HepG2 (cell line): ENCODE data around the gene MTA3. TPM values are rescaled to one million over a fixed set of nuclear protein-coding genes. Genes with fewer than 3 reads are reported as not detected.
A peak's percentile ranks its signal among the peaks of the same experiment; 100 is the strongest.

Source experiments
- ATAC-seq: fragments of 200-7000 bp; cut with Tn5 transposase; 3 replicates; pipeline ENCODE4 v1.9.1; 2020; ENCODE audit warnings: mild to moderate bottlenecking, moderate library complexity
- BruUV-seq: library from RNA; stranded (reverse); fragments of 400-500 nt; replicated peaks from 2 replicates; lab custom pipeline; 2021; lab: Mats Ljungman, UMichigan
- CTCF ChIA-PET: fragments of 300-600 bp; formaldehyde crosslinking; extraction: SDS; loops from one replicate; lab custom pipeline; 2021; ENCODE audit warnings: low total read pairs, inconsistent platforms, low intra/inter-chr PET ratio; lab: Yijun Ruan, JAX
- POLR2A ChIA-PET: fragments of 350-600 bp; sonication (Branson Sonifier 250); formaldehyde crosslinking; loops from one replicate; lab custom pipeline; 2020; ENCODE audit warnings: antibody characterized with exemption, inconsistent platforms; lab: Yijun Ruan, JAX
- DNase-seq: peaks from one replicate; pipeline ENCODE4 v3.0.0-alpha.2; 2015; ENCODE audit warnings: low spot score
- FAIRE-seq: peaks from 3 replicates; lab custom pipeline; 2011; peaks lifted over from hg19 to GRCh38; lab: Jason Lieb, UNC
- H2AFZ ChIP-seq: one replicate; pipeline ENCODE4 v1.6.1; 2011; ENCODE audit warnings: low read length, inconsistent platforms
- H3K27ac ChIP-seq: fragments of 300-600 bp; 3 replicates; pipeline ENCODE4 v1.8.0; 2011; ENCODE audit warnings: mixed run types, mild to moderate bottlenecking, mixed read lengths, low read length, inconsistent platforms; ENCODE audit not compliant: insufficient read depth; ENCODE audit errors: extremely low read length
- H3K27me3 ChIP-seq, 2 experiments: fragments of 200-600 bp in 1 of 2; 2 replicates in 1 of 2; 3 replicates in 1 of 2; pipeline versions ENCODE4 v1.6.0 to v1.8.0; 2011; ENCODE audit warnings: low read length in 2 of 2, mild to moderate bottlenecking in 2 of 2, moderate library complexity in 2 of 2, inconsistent platforms in 1 of 2; ENCODE audit not compliant: insufficient read depth in 2 of 2, control insufficient read depth in 1 of 2
- H3K36me3 ChIP-seq, 2 experiments: fragments of 200-600 bp in 1 of 2; replicated peaks in 1 of 2; 2 replicates in 1 of 2; 3 replicates in 1 of 2; pipeline versions ENCODE4 v1.5.1 to v1.8.0; 2011; ENCODE audit warnings: low read length in 2 of 2, inconsistent platforms in 1 of 2; ENCODE audit not compliant: insufficient read depth in 2 of 2, control insufficient read depth in 1 of 2
- H3K4me1 ChIP-seq: 2 replicates; pipeline ENCODE4 v1.5.1; 2012; ENCODE audit warnings: low read length, inconsistent platforms; ENCODE audit not compliant: insufficient read depth
- H3K4me2 ChIP-seq: 2 replicates; pipeline ENCODE4 v1.6.0; 2011; ENCODE audit warnings: low read depth, low read length, inconsistent platforms
- H3K4me3 ChIP-seq, 3 experiments: fragments of 200-600 bp in 1 of 3; sonication (generic), shearing (Covaris generic) in 1 of 3; replicated peaks in 1 of 3; 2 replicates each; pipeline ENCODE4 v1.5.1; 2011 to 2016; ENCODE audit warnings: low read length in 3 of 3, inconsistent platforms in 2 of 3, low read depth in 2 of 3, mild to moderate bottlenecking in 2 of 3, control low read depth in 1 of 3, mixed read lengths in 1 of 3; ENCODE audit not compliant: insufficient read depth in 1 of 3
- H3K79me2 ChIP-seq: one replicate; pipeline ENCODE4 v1.6.1; 2011; ENCODE audit warnings: low read length, inconsistent platforms; ENCODE audit not compliant: insufficient read depth
- H3K9ac ChIP-seq: 2 replicates; pipeline ENCODE4 v1.6.0; 2011; ENCODE audit warnings: mild to moderate bottlenecking, low read depth, low read length, inconsistent platforms; ENCODE audit not compliant: insufficient read depth
- H3K9me3 ChIP-seq: 2 replicates; pipeline ENCODE4 v1.5.1; 2012; ENCODE audit warnings: mild to moderate bottlenecking, low read length
- H4K20me1 ChIP-seq: 2 replicates; pipeline ENCODE4 v1.6.0; 2011; ENCODE audit warnings: inconsistent platforms, mild to moderate bottlenecking, low read length, moderate library complexity; ENCODE audit not compliant: insufficient read depth
- AGO2 ChIP-seq: fragments of 200-400 bp; formaldehyde crosslinking; optimal IDR thresholded peaks from 2 replicates; pipeline ENCODE3; 2017; ENCODE audit warnings: mild to moderate bottlenecking, low read depth, low read length, moderate library complexity
- CEBPB ChIP-seq: IDR thresholded peaks from 2 replicates; pipeline ENCODE4 v1.6.1; 2011; ENCODE audit warnings: low read depth, low read length, improper control_type of control experiment, borderline replicate concordance
- IRX3 ChIP-seq: sonication (generic); formaldehyde crosslinking; IDR thresholded peaks from 2 replicates; pipeline ENCODE4 v1.8.1; 2023; ENCODE audit warnings: mild to moderate bottlenecking, low read depth, missing genetic modification reagents, borderline replicate concordance
- MAFF ChIP-seq: IDR thresholded peaks from 2 replicates; pipeline ENCODE4 v1.6.1; 2011; ENCODE audit warnings: low read depth, low read length, improper control_type of control experiment
- MAFG ChIP-seq: sonication (generic); formaldehyde crosslinking; IDR thresholded peaks from 2 replicates; pipeline ENCODE4 v1.5.1; 2020; ENCODE audit warnings: mild to moderate bottlenecking, missing genetic modification reagents
- MYNN ChIP-seq: sonication (generic); formaldehyde crosslinking; IDR thresholded peaks from 2 replicates; pipeline ENCODE4 v1.4.0; 2020; ENCODE audit warnings: mild to moderate bottlenecking, low read depth, missing genetic modification reagents
- NFE2L2 ChIP-seq: fragments of 150-350 bp; IDR thresholded peaks from 2 replicates; pipeline ENCODE4 v1.6.1; 2014; ENCODE audit warnings: low read length
- NR2C2 ChIP-seq: sonication (generic); formaldehyde crosslinking; IDR thresholded peaks from 2 replicates; pipeline ENCODE4 v1.4.0; 2020; ENCODE audit warnings: missing genetic modification reagents, mild to moderate bottlenecking, moderate library complexity, borderline replicate concordance
- POLR2AphosphoS5 ChIP-seq: IDR thresholded peaks from 2 replicates; pipeline ENCODE4 v1.6.1; 2012; ENCODE audit warnings: low read depth, low read length
- POLR2G ChIP-seq: fragments of 200-400 bp; formaldehyde crosslinking; IDR thresholded peaks from 2 replicates; pipeline ENCODE4 v1.6.1; 2018; ENCODE audit warnings: mild to moderate bottlenecking, low read depth, low read length, moderate library complexity
- SSRP1 ChIP-seq: IDR thresholded peaks from 2 replicates; pipeline ENCODE4 v1.6.1; 2016; ENCODE audit warnings: control low read depth
- ZEB1 ChIP-seq: IDR thresholded peaks from 2 replicates; pipeline ENCODE4 v1.6.1; 2012; ENCODE audit warnings: mild to moderate bottlenecking, low read depth, inconsistent platforms; ENCODE audit not compliant: insufficient replicate concordance
- ZNF160 ChIP-seq: sonication (generic); formaldehyde crosslinking; IDR thresholded peaks from 2 replicates; pipeline ENCODE4 v1.8.0; 2022; ENCODE audit warnings: mild to moderate bottlenecking, inconsistent platforms, missing genetic modification reagents
- ZNF446 ChIP-seq: sonication (generic); formaldehyde crosslinking; IDR thresholded peaks from 2 replicates; pipeline ENCODE4 v1.5.0; 2020; ENCODE audit warnings: mild to moderate bottlenecking, missing genetic modification reagents
- ZNF605 ChIP-seq: sonication (generic); formaldehyde crosslinking; IDR thresholded peaks from 2 replicates; pipeline ENCODE4 v1.8.0; 2022; ENCODE audit warnings: mild to moderate bottlenecking, missing genetic modification reagents
- ZNF607 ChIP-seq: sonication (generic); formaldehyde crosslinking; IDR thresholded peaks from 2 replicates; pipeline ENCODE4 v1.5.1; 2020; ENCODE audit warnings: missing genetic modification reagents, mild to moderate bottlenecking, borderline replicate concordance
- WGBS: methylation state at CpG from one replicate; pipeline ENCODE4 v1.1.6; 2017; ENCODE audit warnings: low lambda C conversion rate; 5-methylcytosine and 5-hydroxymethylcytosine counted together
- in situ Hi-C: cut with HindIII; loops from 2 replicates; pipeline ENCODE4 v1.10.0; 2017; ENCODE audit warnings: low pct_unique_long_range_greater_than_20kb; ENCODE audit not compliant: extremely low pct_ligation_motif_present
- intact Hi-C: fragments of 100-400 bp; cut with micrococcal nuclease; formaldehyde crosslinking; loops from one replicate; pipeline ENCODE4 v1.10.0; 2022; ENCODE audit not compliant: unreplicated experiment
- polyA plus RNA-seq, 8 experiments: library from polyadenylated mRNA; depleted of rRNA in 3 of 8; stranded (reverse) in 7 of 8; unstranded in 1 of 8; fragments of >200 nt; fragmentation: Illumina TruSeq in 4 of 8; extraction: Trizol in 4 of 8; gene quantifications; 2 replicates each; pipeline versions ENCODE4 v1.2.1 to v1.2.3, GENCODE V29; 2011 to 2016; ENCODE audit warnings: low read depth in 4 of 8, missing spikeins in 1 of 8, mixed read lengths in 1 of 8; ENCODE audit not compliant: insufficient read depth in 1 of 8
- total RNA-seq, 5 experiments: library from RNA; depleted of rRNA; stranded (reverse); fragments of >200 nt; fragmentation: Illumina TruSeq; extraction: Trizol; gene quantifications; 2 replicates each; pipeline ENCODE4 v1.2.3, GENCODE V29; 2016; ENCODE audit warnings: low read depth in 1 of 5
- TF ChIP-seq, protein P1 (sequence below): sonication (generic); formaldehyde crosslinking; IDR thresholded peaks from 2 replicates; pipeline ENCODE4 v1.8.1; 2022; ENCODE audit warnings: low read depth, mild to moderate bottlenecking, missing genetic modification reagents
- TF ChIP-seq, protein P2 (sequence below): IDR thresholded peaks from 2 replicates; pipeline ENCODE4 v1.6.1; 2016; ENCODE audit warnings: mild to moderate bottlenecking
- TF ChIP-seq, protein P3 (sequence below): IDR thresholded peaks from 2 replicates; pipeline ENCODE4 v1.6.1; 2018; ENCODE audit warnings: missing genetic modification reagents
- TF ChIP-seq, protein P4 (sequence below): sonication (generic); formaldehyde crosslinking; IDR thresholded peaks from 2 replicates; pipeline ENCODE4 v1.8.1; 2022; ENCODE audit warnings: mild to moderate bottlenecking, missing genetic modification reagents

MTA3 gene
- total and polyA plus RNA-seq, 2 of the 13 experiments (the other 11 are each of a cell fraction or from before 2014, with no cell fraction given): 48.8 to 77.8 TPM

DNA sequence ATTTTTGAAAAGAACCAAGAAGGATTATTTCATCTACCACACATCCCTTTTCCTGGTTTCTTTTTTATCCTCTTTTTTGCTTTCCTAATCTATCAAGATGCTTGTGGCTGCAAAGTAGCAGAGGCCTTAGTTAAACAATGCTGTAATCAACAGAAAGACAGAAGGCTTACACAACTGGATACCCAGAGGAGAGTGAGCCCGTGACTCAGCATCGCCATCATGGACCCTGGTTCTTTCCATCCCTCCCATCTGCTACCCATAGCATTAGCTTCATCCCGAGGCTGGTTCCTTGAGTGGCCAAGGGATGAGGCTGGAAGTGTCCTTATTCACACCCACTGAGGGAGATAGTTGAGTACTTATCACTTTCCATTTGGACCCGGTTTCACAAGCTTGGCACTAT, 231.4 kb downstream of the MTA3 start:
- Histone ChIP-seq H2AFZ (no peak overlapping the region), H3K79me2 (peaks cover 14% of the 10 kb centered on the region), H3K9ac (no peak overlapping the region), H3K4me2 (no peak overlapping the region), H3K4me3 (no peak overlapping the region), H3K4me1 (peaks cover 31% of the 10 kb centered on the region), H3K27ac (no peak overlapping the region), H4K20me1 (no peaks in the 10 kb centered on the region), H3K9me3 (no peaks in the 10 kb centered on the region), H3K27me3 (no peaks in the 10 kb centered on the region), H3K36me3 (peaks cover 3% of the 10 kb centered on the region in 2 experiments; a peak in 1 of 5 replicates)
- POLR2A ChIA-PET: interaction anchor here (2.1 to 2.9 kb wide), 3 partner anchors 8 to 12 kb away, joined by 14 to 40 read pairs (median 27); partner anchors contain the start of gene HAAO
- DNase-seq: no peak
- in situ Hi-C loops: no loop called here
- CTCF ChIA-PET: no interaction called here
- peak; percentile 15 for FAIRE-seq
- WGBS: 68% methylated on average over 4 of the region's 4 CpGs
- BruUV-seq: no TSS peak
- intact Hi-C loops: no loop called here
- ATAC-seq: peak; percentile 11
- TF ChIP-seq, protein P1, sequence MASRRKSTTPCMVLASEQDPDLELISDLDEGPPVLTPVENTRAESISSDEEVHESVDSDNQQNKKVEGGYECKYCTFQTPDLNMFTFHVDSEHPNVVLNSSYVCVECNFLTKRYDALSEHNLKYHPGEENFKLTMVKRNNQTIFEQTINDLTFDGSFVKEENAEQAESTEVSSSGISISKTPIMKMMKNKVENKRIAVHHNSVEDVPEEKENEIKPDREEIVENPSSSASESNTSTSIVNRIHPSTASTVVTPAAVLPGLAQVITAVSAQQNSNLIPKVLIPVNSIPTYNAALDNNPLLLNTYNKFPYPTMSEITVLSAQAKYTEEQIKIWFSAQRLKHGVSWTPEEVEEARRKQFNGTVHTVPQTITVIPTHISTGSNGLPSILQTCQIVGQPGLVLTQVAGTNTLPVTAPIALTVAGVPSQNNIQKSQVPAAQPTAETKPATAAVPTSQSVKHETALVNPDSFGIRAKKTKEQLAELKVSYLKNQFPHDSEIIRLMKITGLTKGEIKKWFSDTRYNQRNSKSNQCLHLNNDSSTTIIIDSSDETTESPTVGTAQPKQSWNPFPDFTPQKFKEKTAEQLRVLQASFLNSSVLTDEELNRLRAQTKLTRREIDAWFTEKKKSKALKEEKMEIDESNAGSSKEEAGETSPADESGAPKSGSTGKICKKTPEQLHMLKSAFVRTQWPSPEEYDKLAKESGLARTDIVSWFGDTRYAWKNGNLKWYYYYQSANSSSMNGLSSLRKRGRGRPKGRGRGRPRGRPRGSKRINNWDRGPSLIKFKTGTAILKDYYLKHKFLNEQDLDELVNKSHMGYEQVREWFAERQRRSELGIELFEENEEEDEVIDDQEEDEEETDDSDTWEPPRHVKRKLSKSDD (CRISPR knock-in tag): no peak
- TF ChIP-seq NFE2L2 (peak; percentile 46), POLR2AphosphoS5 (peak; percentile 20; the same call in 1 of the 2 replicates), AGO2 (peak; percentile 25), POLR2G (no peak), CEBPB (peak; percentile 52; the same call in 1 of the 2 replicates), ZEB1 (no peak), ZNF607 (CRISPR knock-in tag) (no peak), MAFG (no peak), MYNN (CRISPR knock-in tag) (no peak), ZNF446 (CRISPR knock-in tag) (no peak), SSRP1 (CRISPR knock-in tag) (0 out of 2 replicates have a peak, but pooled peaks have one; percentile 30), ZNF160 (CRISPR knock-in tag) (no peak), NR2C2 (peak; percentile 24; the same call in 1 of the 2 replicates), IRX3 (CRISPR knock-in tag) (no peak), MAFF (0 out of 2 replicates have a peak, but pooled peaks have one; percentile 15), ZNF605 (CRISPR knock-in tag) (no peak)
- TF ChIP-seq, protein P2, sequence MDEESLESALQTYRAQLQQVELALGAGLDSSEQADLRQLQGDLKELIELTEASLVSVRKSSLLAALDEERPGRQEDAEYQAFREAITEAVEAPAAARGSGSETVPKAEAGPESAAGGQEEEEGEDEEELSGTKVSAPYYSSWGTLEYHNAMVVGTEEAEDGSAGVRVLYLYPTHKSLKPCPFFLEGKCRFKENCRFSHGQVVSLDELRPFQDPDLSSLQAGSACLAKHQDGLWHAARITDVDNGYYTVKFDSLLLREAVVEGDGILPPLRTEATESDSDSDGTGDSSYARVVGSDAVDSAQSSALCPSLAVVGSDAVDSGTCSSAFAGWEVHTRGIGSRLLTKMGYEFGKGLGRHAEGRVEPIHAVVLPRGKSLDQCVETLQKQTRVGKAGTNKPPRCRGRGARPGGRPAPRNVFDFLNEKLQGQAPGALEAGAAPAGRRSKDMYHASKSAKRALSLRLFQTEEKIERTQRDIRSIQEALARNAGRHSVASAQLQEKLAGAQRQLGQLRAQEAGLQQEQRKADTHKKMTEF (CRISPR knock-in tag): 0 out of 2 replicates have a peak, but pooled peaks have one; percentile 22
- TF ChIP-seq, protein P3, sequence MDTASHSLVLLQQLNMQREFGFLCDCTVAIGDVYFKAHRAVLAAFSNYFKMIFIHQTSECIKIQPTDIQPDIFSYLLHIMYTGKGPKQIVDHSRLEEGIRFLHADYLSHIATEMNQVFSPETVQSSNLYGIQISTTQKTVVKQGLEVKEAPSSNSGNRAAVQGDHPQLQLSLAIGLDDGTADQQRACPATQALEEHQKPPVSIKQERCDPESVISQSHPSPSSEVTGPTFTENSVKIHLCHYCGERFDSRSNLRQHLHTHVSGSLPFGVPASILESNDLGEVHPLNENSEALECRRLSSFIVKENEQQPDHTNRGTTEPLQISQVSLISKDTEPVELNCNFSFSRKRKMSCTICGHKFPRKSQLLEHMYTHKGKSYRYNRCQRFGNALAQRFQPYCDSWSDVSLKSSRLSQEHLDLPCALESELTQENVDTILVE: 0 out of 2 replicates have a peak, but pooled peaks have one; percentile 16
- TF ChIP-seq, protein P4, sequence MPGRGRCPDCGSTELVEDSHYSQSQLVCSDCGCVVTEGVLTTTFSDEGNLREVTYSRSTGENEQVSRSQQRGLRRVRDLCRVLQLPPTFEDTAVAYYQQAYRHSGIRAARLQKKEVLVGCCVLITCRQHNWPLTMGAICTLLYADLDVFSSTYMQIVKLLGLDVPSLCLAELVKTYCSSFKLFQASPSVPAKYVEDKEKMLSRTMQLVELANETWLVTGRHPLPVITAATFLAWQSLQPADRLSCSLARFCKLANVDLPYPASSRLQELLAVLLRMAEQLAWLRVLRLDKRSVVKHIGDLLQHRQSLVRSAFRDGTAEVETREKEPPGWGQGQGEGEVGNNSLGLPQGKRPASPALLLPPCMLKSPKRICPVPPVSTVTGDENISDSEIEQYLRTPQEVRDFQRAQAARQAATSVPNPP (CRISPR knock-in tag): 0 out of 2 replicates have a peak, but pooled peaks have one; percentile 28
